Stomach (tissue), 4 donors: Measurements from ENCODE around the gene ACTR8.

Experiments
- EP300 ChIP-seq: sonication (generic); formaldehyde crosslinking; IDR thresholded peaks from one replicate; pipeline ENCODE4 v1.6.1; 2017; ENCODE audit warnings: antibody characterized with exemption
- POLR2A ChIP-seq, 4 donors: fragments of 450-650 bp; IDR thresholded peaks; one replicate each; pipeline ENCODE4 v1.6.1; 2016; ENCODE audit warnings: antibody characterized with exemption in 4 of 4, control low read depth in 2 of 4, mild to moderate bottlenecking in 1 of 4, moderate library complexity in 1 of 4
- POLR2AphosphoS5 ChIP-seq, 3 donors: sonication (generic); formaldehyde crosslinking; IDR thresholded peaks; one replicate each; pipeline ENCODE4 v1.6.1; 2016; ENCODE audit warnings: antibody characterized with exemption in 3 of 3
- TF ChIP-seq, protein P1 (sequence below), 7 experiments: fragments of 450-650 bp in 4 of 7; fragments of 200-600 bp in 3 of 7; sonication (generic) in 3 of 7; IDR thresholded peaks; one replicate each; pipeline ENCODE4 v1.5.1; 2016 to 2019; ENCODE audit warnings: antibody characterized with exemption in 7 of 7, control low read depth in 2 of 7, mild to moderate bottlenecking in 1 of 7

DNA sequence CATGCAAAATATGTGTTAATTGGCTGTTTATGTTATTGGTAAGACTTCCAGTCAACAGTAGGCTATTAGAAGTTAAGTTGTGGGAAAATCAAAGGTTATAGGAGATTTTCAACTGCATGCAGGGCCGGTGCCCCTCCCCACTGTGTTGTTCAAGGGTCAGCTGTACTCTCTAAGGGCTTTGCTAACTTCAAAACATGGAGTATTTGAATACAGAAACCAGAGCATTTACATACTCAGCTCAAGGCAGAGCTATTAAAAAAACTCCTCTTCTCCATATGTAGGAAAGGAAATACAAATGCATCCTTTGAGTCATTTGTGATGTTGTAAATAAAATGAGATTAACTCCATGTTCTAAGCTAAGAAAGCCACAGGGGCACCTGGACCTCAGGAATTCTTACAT is 18.8 kb downstream of the ACTR8 start:
- TF ChIP-seq, protein P1, sequence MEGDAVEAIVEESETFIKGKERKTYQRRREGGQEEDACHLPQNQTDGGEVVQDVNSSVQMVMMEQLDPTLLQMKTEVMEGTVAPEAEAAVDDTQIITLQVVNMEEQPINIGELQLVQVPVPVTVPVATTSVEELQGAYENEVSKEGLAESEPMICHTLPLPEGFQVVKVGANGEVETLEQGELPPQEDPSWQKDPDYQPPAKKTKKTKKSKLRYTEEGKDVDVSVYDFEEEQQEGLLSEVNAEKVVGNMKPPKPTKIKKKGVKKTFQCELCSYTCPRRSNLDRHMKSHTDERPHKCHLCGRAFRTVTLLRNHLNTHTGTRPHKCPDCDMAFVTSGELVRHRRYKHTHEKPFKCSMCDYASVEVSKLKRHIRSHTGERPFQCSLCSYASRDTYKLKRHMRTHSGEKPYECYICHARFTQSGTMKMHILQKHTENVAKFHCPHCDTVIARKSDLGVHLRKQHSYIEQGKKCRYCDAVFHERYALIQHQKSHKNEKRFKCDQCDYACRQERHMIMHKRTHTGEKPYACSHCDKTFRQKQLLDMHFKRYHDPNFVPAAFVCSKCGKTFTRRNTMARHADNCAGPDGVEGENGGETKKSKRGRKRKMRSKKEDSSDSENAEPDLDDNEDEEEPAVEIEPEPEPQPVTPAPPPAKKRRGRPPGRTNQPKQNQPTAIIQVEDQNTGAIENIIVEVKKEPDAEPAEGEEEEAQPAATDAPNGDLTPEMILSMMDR (IDR thresholded peaks at IDR 0.05), result no peak
- no peak for TF ChIP-seq POLR2AphosphoS5 (IDR thresholded peaks at IDR 0.05)
- no peak for TF ChIP-seq POLR2A (IDR thresholded peaks at IDR 0.05)
- TF ChIP-seq EP300, result no peak
